Measurements from ENCODE around the gene PTPN2.

Gene PTPN2

DNA sequence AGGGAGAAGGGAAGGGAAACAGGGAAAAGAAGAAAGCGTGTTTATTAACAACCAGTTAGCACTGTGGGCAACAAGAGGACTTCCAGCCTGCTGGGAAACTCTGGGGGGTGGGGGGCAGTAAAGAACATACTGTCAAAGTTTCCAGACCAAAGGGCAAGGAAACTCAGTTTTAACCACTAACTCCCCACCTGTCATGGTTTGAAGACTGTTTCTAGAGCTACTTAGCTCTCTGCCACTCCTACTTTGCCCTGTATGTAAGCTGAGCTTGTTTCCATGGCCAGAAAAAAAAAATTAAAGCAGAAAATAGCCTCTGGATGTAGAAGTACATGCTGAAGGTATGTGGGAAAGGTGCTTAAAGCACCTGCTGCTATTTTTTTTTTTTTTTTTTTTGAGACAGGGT lies 11.0 kb upstream of the PTPN2 start (continued):
- TF ChIP-seq, protein P1, sequence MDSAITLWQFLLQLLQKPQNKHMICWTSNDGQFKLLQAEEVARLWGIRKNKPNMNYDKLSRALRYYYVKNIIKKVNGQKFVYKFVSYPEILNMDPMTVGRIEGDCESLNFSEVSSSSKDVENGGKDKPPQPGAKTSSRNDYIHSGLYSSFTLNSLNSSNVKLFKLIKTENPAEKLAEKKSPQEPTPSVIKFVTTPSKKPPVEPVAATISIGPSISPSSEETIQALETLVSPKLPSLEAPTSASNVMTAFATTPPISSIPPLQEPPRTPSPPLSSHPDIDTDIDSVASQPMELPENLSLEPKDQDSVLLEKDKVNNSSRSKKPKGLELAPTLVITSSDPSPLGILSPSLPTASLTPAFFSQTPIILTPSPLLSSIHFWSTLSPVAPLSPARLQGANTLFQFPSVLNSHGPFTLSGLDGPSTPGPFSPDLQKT (IDR thresholded peaks at IDR 0.05; ENCODE audit: borderline replicate concordance, low read depth, low read length), result no peak

DNA sequence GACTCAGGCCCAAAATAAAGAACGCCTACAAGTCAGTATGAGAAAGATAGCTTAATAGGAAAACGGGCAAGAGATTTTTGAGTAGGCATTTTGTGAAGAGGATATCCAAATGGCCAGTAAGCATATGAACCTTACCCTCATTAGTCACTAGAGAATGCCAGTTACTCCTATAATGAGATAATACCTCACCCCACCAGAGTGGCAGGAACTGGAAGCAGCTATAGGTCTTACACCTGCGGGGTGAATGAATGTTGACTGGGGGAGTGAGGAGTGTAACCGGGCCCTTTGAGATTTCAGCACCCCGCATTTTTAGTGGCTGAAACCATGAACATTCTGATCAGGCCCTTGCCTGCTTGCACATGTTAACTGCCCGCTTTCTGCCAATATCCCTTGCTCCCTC lies 7.5 kb upstream of the PTPN2 start:
- no peak overlapping the region for H3K27ac ChIP-seq (ENCODE audit: extremely low read depth, low read depth, low read length)
- no peaks in the 10 kb centered on the region for H3K36me3 ChIP-seq (ENCODE audit: control insufficient read depth in 2 of 2, insufficient read depth in 1 of 2, low read length in 2 of 2)
- POLR2A ChIA-PET, result interaction anchor here (1.1 kb wide), 1 partner anchor 38 kb away, joined by 3 read pairs; no protein-coding TSS in a partner anchor
- H3K9me3 ChIP-seq (ENCODE audit: control insufficient read depth, insufficient read depth, low read depth, low read length), result no peaks in the 10 kb centered on the region
- TF ChIP-seq MYNN (tag by site-specific recombination; IDR thresholded peaks at IDR 0.05; ENCODE audit: borderline replicate concordance), result no peak
- no peak for TF ChIP-seq SP7 (tag by site-specific recombination; IDR thresholded peaks at IDR 0.05)
- TF ChIP-seq ZNF175 (tag by site-specific recombination; IDR thresholded peaks at IDR 0.05), result no peak
- TF ChIP-seq ZNF701 (tag by site-specific recombination; IDR thresholded peaks at IDR 0.05), result no peak
- H3K4me1 ChIP-seq (ENCODE audit: control insufficient read depth, insufficient read depth, low read length), result no peaks in the 10 kb centered on the region
- H3K4me3 ChIP-seq (ENCODE audit: low read depth, low read length), result no peak overlapping the region
- CTCF ChIA-PET, result interaction anchor here (0.7 to 6.1 kb wide), 12 partner anchors 8 to 165 kb away, joined by 3 to 46 read pairs (median 6); no protein-coding TSS in a partner anchor

DNA sequence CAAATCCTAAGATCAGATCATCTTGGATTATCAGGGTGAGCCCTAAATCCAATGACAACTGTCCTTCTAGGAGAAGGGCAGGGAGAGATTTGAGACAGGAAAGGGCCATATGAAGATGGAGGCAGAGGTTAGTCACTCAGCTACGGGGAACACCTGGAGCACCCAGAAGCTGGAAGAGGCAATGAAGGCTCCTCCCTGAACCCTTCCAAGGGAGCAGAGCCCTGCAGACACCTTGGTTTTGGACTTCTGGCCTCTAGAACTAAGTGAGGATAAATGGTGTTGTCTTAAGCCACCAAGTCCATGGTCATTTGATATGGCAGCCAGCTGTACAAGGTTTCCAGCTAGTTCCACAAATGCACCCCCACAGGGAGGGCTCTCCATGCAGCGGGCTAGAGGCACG lies 6.9 kb upstream of the PTPN2 start:
- Histone ChIP-seq H3K9me3 (ENCODE audit: control insufficient read depth, insufficient read depth, low read depth, low read length) (no peaks in the 10 kb centered on the region), H3K27ac (ENCODE audit: extremely low read depth, low read depth, low read length) (no peak overlapping the region), H3K4me1 (ENCODE audit: control insufficient read depth, insufficient read depth, low read length) (no peaks in the 10 kb centered on the region), H3K4me3 (ENCODE audit: low read depth, low read length) (no peak overlapping the region), H3K36me3 (ENCODE audit: control insufficient read depth in 2 of 2, insufficient read depth in 1 of 2, low read length in 2 of 2) (no peaks in the 10 kb centered on the region)
- ChIA-PET POLR2A (interaction anchor here (0.7 to 1.1 kb wide), 3 partner anchors 27 to 631 kb away, joined by 3 read pairs; no protein-coding TSS in a partner anchor), CTCF (interaction anchor here (0.7 to 6.1 kb wide), 16 partner anchors 8 to 269 kb away, joined by 3 to 46 read pairs (median 4); no protein-coding TSS in a partner anchor)
- TF ChIP-seq, protein P2, sequence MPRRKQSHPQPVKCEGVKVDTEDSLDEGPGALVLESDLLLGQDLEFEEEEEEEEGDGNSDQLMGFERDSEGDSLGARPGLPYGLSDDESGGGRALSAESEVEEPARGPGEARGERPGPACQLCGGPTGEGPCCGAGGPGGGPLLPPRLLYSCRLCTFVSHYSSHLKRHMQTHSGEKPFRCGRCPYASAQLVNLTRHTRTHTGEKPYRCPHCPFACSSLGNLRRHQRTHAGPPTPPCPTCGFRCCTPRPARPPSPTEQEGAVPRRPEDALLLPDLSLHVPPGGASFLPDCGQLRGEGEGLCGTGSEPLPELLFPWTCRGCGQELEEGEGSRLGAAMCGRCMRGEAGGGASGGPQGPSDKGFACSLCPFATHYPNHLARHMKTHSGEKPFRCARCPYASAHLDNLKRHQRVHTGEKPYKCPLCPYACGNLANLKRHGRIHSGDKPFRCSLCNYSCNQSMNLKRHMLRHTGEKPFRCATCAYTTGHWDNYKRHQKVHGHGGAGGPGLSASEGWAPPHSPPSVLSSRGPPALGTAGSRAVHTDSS (tag by site-specific recombination; IDR thresholded peaks at IDR 0.05), result no peak
- TF ChIP-seq ZNF548 (tag by site-specific recombination; IDR thresholded peaks at IDR 0.05), result peak; percentile 73; the same call in 1 of the 2 replicates

DNA sequence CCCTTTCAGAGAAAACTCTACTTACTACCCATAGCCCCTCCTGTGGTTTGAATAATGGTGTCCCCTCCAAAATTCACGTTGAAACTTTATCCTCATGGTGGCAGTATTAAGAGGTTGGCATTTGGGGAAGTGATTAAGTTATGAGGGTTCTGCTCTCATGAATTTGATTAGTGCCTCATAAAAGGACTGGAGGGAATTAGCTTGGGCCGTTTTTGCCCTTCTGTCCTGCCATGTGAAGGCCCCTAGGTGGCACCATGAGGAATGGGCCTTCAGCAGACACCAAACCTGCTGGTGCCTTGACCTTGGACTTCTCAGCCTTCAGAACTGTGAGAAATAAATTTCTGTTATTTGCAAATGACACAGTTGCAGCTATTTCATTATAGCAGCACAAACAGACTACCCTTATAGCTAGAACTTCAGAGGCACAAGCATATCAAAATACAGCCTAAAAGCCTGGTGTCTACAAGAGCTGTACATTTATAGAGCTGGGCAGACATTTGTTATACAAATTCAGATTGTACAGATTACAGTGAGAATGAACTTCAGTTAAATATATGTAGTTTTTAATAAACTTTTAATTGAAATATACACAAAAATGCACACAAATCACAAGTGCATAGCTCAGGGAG lies 2.6 kb upstream of the PTPN2 start:
- Histone ChIP-seq H3K4me1 (ENCODE audit: control insufficient read depth, insufficient read depth, low read length) (0 out of 2 replicates have a peak, but pooled peaks cover 4% of the 10 kb centered on the region), H3K9me3 (ENCODE audit: control insufficient read depth, insufficient read depth, low read depth, low read length) (no peaks in the 10 kb centered on the region), H3K27ac (ENCODE audit: extremely low read depth, low read depth, low read length) (no peak overlapping the region), H3K4me3 (ENCODE audit: low read depth, low read length) (no peak overlapping the region), H3K36me3 (ENCODE audit: control insufficient read depth in 2 of 2, insufficient read depth in 1 of 2, low read length in 2 of 2) (no peaks in the 10 kb centered on the region)
- ChIA-PET CTCF (interaction anchor here (0.5 to 1.8 kb wide), 10 partner anchors 18 to 908 kb away, joined by 3 to 7 read pairs (median 3); no protein-coding TSS in a partner anchor), POLR2A (interaction anchor here (0.6 to 0.8 kb wide), 2 partner anchors 23 to 168 kb away, joined by 3 to 4 read pairs; no protein-coding TSS in a partner anchor)
- TF ChIP-seq, protein P3, sequence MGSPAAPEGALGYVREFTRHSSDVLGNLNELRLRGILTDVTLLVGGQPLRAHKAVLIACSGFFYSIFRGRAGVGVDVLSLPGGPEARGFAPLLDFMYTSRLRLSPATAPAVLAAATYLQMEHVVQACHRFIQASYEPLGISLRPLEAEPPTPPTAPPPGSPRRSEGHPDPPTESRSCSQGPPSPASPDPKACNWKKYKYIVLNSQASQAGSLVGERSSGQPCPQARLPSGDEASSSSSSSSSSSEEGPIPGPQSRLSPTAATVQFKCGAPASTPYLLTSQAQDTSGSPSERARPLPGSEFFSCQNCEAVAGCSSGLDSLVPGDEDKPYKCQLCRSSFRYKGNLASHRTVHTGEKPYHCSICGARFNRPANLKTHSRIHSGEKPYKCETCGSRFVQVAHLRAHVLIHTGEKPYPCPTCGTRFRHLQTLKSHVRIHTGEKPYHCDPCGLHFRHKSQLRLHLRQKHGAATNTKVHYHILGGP (tag by site-specific recombination; IDR thresholded peaks at IDR 0.05), result no peak
- TF ChIP-seq ZNF654 (tag by site-specific recombination; IDR thresholded peaks at IDR 0.05; ENCODE audit: low read depth) (peak; percentile 3; the same call in 1 of the 2 replicates), ZNF548 (tag by site-specific recombination; IDR thresholded peaks at IDR 0.05) (peak; percentile 54; the same call in 1 of the 2 replicates)
- TF ChIP-seq, protein P4, sequence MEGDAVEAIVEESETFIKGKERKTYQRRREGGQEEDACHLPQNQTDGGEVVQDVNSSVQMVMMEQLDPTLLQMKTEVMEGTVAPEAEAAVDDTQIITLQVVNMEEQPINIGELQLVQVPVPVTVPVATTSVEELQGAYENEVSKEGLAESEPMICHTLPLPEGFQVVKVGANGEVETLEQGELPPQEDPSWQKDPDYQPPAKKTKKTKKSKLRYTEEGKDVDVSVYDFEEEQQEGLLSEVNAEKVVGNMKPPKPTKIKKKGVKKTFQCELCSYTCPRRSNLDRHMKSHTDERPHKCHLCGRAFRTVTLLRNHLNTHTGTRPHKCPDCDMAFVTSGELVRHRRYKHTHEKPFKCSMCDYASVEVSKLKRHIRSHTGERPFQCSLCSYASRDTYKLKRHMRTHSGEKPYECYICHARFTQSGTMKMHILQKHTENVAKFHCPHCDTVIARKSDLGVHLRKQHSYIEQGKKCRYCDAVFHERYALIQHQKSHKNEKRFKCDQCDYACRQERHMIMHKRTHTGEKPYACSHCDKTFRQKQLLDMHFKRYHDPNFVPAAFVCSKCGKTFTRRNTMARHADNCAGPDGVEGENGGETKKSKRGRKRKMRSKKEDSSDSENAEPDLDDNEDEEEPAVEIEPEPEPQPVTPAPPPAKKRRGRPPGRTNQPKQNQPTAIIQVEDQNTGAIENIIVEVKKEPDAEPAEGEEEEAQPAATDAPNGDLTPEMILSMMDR (tag by site-specific recombination; IDR thresholded peaks at IDR 0.05), result 0 out of 2 replicates have a peak, but pooled peaks have one; percentile 17
